HepG2 (cell line): Measurements from ENCODE around the gene TULP3. TPM values are rescaled to one million over a fixed set of nuclear protein-coding genes. Genes with fewer than 3 reads are reported as not detected.

ENCODE experiments used
- BORCS8-MEF2B ChIP-seq: sonication (generic); formaldehyde crosslinking; IDR thresholded peaks from 2 replicates; pipeline ENCODE4 v1.8.0; 2022; ENCODE audit warnings: mild to moderate bottlenecking, missing genetic modification reagents
- EHMT2 ChIP-seq: fragments of 200-600 bp; sonication (generic); IDR thresholded peaks from 2 replicates; pipeline ENCODE4 v1.7.0; 2017; ENCODE audit warnings: antibody characterized with exemption, low read depth, low read length, borderline replicate concordance
- MTA3 ChIP-seq: sonication (generic); formaldehyde crosslinking; IDR thresholded peaks from 2 replicates; pipeline ENCODE4 v1.4.0; 2020; ENCODE audit warnings: missing genetic modification reagents
- POLR2AphosphoS5 ChIP-seq: IDR thresholded peaks from 2 replicates; pipeline ENCODE4 v1.6.1; 2012; ENCODE audit warnings: low read depth, low read length
- SPEN ChIP-seq: sonication (generic); formaldehyde crosslinking; IDR thresholded peaks from 2 replicates; pipeline ENCODE4 v1.5.1; 2020; ENCODE audit warnings: low read depth, mild to moderate bottlenecking, missing genetic modification reagents
- TP53 ChIP-seq: sonication (generic); formaldehyde crosslinking; conservative IDR thresholded peaks from 2 replicates; pipeline ENCODE4 v1.4.0; 2020; ENCODE audit warnings: missing genetic modification reagents
- ZFP82 ChIP-seq: sonication (generic); formaldehyde crosslinking; IDR thresholded peaks from 2 replicates; pipeline ENCODE4 v1.5.1; 2020; ENCODE audit warnings: mild to moderate bottlenecking, missing genetic modification reagents, borderline replicate concordance
- ZNF234 ChIP-seq: sonication (generic); formaldehyde crosslinking; conservative IDR thresholded peaks from 2 replicates; pipeline ENCODE4 v1.5.1; 2020; ENCODE audit warnings: mild to moderate bottlenecking, missing genetic modification reagents
- ZNF251 ChIP-seq: sonication (generic); formaldehyde crosslinking; IDR thresholded peaks from 2 replicates; pipeline ENCODE4 v1.9.0; 2021; ENCODE audit warnings: mild to moderate bottlenecking, missing genetic modification reagents
- ZNF547 ChIP-seq: sonication (generic); formaldehyde crosslinking; IDR thresholded peaks from 2 replicates; pipeline ENCODE4 v1.5.1; 2020; ENCODE audit warnings: mild to moderate bottlenecking, missing genetic modification reagents
- ZNF670 ChIP-seq: sonication (generic); formaldehyde crosslinking; IDR thresholded peaks from 2 replicates; pipeline ENCODE4 v1.8.0; 2022; ENCODE audit warnings: mild to moderate bottlenecking, missing genetic modification reagents, borderline replicate concordance
- ZNF672 ChIP-seq: sonication (generic); formaldehyde crosslinking; IDR thresholded peaks from 2 replicates; pipeline ENCODE4 v1.8.1; 2022; ENCODE audit warnings: missing genetic modification reagents
- ZNF839 ChIP-seq: sonication (generic); formaldehyde crosslinking; IDR thresholded peaks from 2 replicates; pipeline ENCODE4 v1.4.0; 2020; ENCODE audit warnings: missing genetic modification reagents, mild to moderate bottlenecking, borderline replicate concordance
- ZNF850 ChIP-seq: sonication (generic); formaldehyde crosslinking; conservative IDR thresholded peaks from 2 replicates; pipeline ENCODE4 v1.9.0; 2021; ENCODE audit warnings: mild to moderate bottlenecking, missing genetic modification reagents
- ZSCAN25 ChIP-seq: sonication (generic); formaldehyde crosslinking; IDR thresholded peaks from 2 replicates; pipeline ENCODE4 v1.8.0; 2022; ENCODE audit warnings: mild to moderate bottlenecking, missing genetic modification reagents
- polyA plus RNA-seq, 8 experiments: library from polyadenylated mRNA; depleted of rRNA in 3 of 8; stranded (reverse) in 7 of 8; unstranded in 1 of 8; fragments of >200 nt; fragmentation: Illumina TruSeq in 4 of 8; extraction: Trizol in 4 of 8; gene quantifications; 2 replicates each; pipeline versions ENCODE4 v1.2.1 to v1.2.3, GENCODE V29; 2011 to 2016; ENCODE audit warnings: low read depth in 4 of 8, missing spikeins in 1 of 8, mixed read lengths in 1 of 8; ENCODE audit not compliant: insufficient read depth in 1 of 8
- total RNA-seq, 5 experiments: library from RNA; depleted of rRNA; stranded (reverse); fragments of >200 nt; fragmentation: Illumina TruSeq; extraction: Trizol; gene quantifications; 2 replicates each; pipeline ENCODE4 v1.2.3, GENCODE V29; 2016; ENCODE audit warnings: low read depth in 1 of 5
- TF ChIP-seq, protein P1 (sequence below): sonication (generic); formaldehyde crosslinking; IDR thresholded peaks from 2 replicates; pipeline ENCODE4 v1.5.0; 2020; ENCODE audit warnings: mild to moderate bottlenecking, missing genetic modification reagents, moderate library complexity
- TF ChIP-seq, protein P2 (sequence below): IDR thresholded peaks from 2 replicates; pipeline ENCODE4 v1.6.1; 2016
- TF ChIP-seq, protein P3 (sequence below): sonication (generic); formaldehyde crosslinking; conservative IDR thresholded peaks from 2 replicates; pipeline ENCODE4 v1.4.0; 2020; ENCODE audit warnings: missing genetic modification reagents
- TF ChIP-seq, protein P4 (sequence below): sonication (generic); formaldehyde crosslinking; IDR thresholded peaks from 2 replicates; pipeline ENCODE4 v1.4.0; 2020; ENCODE audit warnings: missing genetic modification reagents

The TULP3 gene
- total and polyA plus RNA-seq, 2 of the 13 experiments (the other 11 are each of a cell fraction or from before 2014, with no cell fraction given) = 11.2 to 13.2 TPM

DNA sequence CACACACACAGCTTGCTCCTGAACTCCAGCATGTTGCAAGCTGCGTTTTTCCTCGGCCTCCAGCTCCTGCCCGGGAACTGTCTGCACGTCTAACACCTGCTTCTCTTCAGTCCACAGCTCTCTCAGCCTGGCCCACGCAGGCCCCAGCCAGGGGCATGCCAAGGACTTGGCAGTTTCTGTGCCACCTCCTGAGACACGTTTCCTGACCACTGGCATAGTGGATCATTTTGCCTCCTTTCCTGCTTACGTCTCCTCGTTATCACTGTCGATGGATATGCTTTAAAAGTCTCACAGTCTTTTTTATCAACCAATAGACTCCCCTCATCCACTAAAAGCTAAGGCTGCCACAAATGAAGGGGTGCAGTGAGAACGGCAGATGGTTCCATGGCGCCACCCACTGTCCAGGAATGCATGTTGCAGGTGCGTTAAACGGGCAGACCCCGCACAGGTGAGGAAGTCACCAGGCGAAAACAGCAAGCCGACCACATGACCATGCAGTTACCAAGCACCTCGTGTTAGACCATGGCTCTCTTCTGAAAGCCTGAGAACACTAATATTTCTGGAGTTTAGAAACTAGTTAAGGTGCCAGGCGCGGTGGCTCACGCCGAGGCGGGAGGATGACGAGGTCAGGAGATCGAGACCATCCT lies 53.8 kb downstream of the TULP3 start (continued):
- TF ChIP-seq ZNF547 (CRISPR knock-in tag) (no peak), BORCS8-MEF2B (0 out of 2 replicates have a peak, but pooled peaks have one; percentile 36), ZNF251 (no peak), ZSCAN25 (0 out of 2 replicates have a peak, but pooled peaks have one; percentile 59), ZNF670 (CRISPR knock-in tag) (no peak), MTA3 (CRISPR knock-in tag) (no peak), SPEN (CRISPR knock-in tag) (no peak), POLR2AphosphoS5 (no peak), ZNF850 (no peak), ZFP82 (CRISPR knock-in tag) (no peak), EHMT2 (no peak), ZNF234 (CRISPR knock-in tag) (0 out of 2 replicates have a peak, but pooled peaks have one; percentile 49), TP53 (no peak), ZNF672 (CRISPR knock-in tag) (no peak), ZNF839 (CRISPR knock-in tag) (no peak)
- TF ChIP-seq, protein P1, sequence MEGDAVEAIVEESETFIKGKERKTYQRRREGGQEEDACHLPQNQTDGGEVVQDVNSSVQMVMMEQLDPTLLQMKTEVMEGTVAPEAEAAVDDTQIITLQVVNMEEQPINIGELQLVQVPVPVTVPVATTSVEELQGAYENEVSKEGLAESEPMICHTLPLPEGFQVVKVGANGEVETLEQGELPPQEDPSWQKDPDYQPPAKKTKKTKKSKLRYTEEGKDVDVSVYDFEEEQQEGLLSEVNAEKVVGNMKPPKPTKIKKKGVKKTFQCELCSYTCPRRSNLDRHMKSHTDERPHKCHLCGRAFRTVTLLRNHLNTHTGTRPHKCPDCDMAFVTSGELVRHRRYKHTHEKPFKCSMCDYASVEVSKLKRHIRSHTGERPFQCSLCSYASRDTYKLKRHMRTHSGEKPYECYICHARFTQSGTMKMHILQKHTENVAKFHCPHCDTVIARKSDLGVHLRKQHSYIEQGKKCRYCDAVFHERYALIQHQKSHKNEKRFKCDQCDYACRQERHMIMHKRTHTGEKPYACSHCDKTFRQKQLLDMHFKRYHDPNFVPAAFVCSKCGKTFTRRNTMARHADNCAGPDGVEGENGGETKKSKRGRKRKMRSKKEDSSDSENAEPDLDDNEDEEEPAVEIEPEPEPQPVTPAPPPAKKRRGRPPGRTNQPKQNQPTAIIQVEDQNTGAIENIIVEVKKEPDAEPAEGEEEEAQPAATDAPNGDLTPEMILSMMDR (CRISPR knock-in tag) = peak; percentile 96
- TF ChIP-seq, protein P2, sequence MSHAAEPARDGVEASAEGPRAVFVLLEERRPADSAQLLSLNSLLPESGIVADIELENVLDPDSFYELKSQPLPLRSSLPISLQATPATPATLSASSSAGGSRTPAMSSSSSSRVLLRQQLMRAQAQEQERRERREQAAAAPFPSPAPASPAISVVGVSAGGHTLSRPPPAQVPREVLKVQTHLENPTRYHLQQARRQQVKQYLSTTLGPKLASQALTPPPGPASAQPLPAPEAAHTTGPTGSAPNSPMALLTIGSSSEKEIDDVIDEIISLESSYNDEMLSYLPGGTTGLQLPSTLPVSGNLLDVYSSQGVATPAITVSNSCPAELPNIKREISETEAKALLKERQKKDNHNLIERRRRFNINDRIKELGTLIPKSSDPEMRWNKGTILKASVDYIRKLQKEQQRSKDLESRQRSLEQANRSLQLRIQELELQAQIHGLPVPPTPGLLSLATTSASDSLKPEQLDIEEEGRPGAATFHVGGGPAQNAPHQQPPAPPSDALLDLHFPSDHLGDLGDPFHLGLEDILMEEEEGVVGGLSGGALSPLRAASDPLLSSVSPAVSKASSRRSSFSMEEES = 0 out of 2 replicates have a peak, but pooled peaks have one; percentile 23
- TF ChIP-seq, protein P3, sequence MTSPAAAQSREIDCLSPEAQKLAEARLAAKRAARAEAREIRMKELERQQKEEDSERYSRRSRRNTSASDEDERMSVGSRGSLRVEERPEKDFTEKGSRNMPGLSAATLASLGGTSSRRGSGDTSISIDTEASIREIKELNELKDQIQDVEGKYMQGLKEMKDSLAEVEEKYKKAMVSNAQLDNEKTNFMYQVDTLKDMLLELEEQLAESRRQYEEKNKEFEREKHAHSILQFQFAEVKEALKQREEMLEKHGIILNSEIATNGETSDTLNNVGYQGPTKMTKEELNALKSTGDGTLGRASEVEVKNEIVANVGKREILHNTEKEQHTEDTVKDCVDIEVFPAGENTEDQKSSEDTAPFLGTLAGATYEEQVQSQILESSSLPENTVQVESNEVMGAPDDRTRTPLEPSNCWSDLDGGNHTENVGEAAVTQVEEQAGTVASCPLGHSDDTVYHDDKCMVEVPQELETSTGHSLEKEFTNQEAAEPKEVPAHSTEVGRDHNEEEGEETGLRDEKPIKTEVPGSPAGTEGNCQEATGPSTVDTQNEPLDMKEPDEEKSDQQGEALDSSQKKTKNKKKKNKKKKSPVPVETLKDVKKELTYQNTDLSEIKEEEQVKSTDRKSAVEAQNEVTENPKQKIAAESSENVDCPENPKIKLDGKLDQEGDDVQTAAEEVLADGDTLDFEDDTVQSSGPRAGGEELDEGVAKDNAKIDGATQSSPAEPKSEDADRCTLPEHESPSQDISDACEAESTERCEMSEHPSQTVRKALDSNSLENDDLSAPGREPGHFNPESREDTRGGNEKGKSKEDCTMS (CRISPR knock-in tag) = no peak
- TF ChIP-seq, protein P4, sequence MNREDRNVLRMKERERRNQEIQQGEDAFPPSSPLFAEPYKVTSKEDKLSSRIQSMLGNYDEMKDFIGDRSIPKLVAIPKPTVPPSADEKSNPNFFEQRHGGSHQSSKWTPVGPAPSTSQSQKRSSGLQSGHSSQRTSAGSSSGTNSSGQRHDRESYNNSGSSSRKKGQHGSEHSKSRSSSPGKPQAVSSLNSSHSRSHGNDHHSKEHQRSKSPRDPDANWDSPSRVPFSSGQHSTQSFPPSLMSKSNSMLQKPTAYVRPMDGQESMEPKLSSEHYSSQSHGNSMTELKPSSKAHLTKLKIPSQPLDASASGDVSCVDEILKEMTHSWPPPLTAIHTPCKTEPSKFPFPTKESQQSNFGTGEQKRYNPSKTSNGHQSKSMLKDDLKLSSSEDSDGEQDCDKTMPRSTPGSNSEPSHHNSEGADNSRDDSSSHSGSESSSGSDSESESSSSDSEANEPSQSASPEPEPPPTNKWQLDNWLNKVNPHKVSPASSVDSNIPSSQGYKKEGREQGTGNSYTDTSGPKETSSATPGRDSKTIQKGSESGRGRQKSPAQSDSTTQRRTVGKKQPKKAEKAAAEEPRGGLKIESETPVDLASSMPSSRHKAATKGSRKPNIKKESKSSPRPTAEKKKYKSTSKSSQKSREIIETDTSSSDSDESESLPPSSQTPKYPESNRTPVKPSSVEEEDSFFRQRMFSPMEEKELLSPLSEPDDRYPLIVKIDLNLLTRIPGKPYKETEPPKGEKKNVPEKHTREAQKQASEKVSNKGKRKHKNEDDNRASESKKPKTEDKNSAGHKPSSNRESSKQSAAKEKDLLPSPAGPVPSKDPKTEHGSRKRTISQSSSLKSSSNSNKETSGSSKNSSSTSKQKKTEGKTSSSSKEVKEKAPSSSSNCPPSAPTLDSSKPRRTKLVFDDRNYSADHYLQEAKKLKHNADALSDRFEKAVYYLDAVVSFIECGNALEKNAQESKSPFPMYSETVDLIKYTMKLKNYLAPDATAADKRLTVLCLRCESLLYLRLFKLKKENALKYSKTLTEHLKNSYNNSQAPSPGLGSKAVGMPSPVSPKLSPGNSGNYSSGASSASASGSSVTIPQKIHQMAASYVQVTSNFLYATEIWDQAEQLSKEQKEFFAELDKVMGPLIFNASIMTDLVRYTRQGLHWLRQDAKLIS (CRISPR knock-in tag) = no peak
